HL-60 (cell line): Measurements from ENCODE around the gene GMPR.

Experiments
- DNase-seq, 2 experiments: peaks; one replicate each; pipeline ENCODE4 v3.0.0-alpha.2; 2010 to 2020; ENCODE audit warnings: low read depth in 1 of 2, low spot score in 1 of 2
- H3K27ac ChIP-seq: fragments of 250-450 bp; sonication (Bioruptor Pico); replicated peaks from 2 replicates; pipeline ENCODE4 v1.5.1; 2020; ENCODE audit warnings: mild to moderate bottlenecking, moderate library complexity
- H3K27me3 ChIP-seq: fragments of 250-450 bp; sonication (Bioruptor Pico); 2 replicates; pipeline ENCODE4 v1.5.1; 2021; ENCODE audit warnings: mild to moderate bottlenecking, moderate library complexity; ENCODE audit not compliant: insufficient read depth, poor library complexity, severe bottlenecking
- H3K4me3 ChIP-seq: replicated peaks from 2 replicates; pipeline ENCODE4 v1.5.1; 2011; ENCODE audit warnings: mild to moderate bottlenecking, control low read depth, low read length; ENCODE audit not compliant: insufficient read depth
- GABPA ChIP-seq: IDR thresholded peaks from 2 replicates; pipeline ENCODE4 v1.6.1; 2012; ENCODE audit warnings: low read depth
- POLR2AphosphoS5 ChIP-seq: IDR thresholded peaks from 2 replicates; pipeline ENCODE4 v1.6.1; 2012; ENCODE audit warnings: low read depth
- REST ChIP-seq: IDR thresholded peaks from 2 replicates; pipeline ENCODE4 v1.6.1; 2012; ENCODE audit warnings: low read depth; ENCODE audit not compliant: insufficient replicate concordance
- SPI1 ChIP-seq: IDR thresholded peaks from 2 replicates; pipeline ENCODE4 v1.6.1; 2012; ENCODE audit warnings: low read depth, mild to moderate bottlenecking, borderline replicate concordance
- TF ChIP-seq, protein P1 (sequence below): IDR thresholded peaks from one replicate; pipeline ENCODE4 v1.5.1; 2011; ENCODE audit warnings: low read length, control low read depth, inconsistent platforms; ENCODE audit not compliant: insufficient read depth

The GMPR gene

GRCh38 chr6:16334671-16335070 lies 96.3 kb downstream of the GMPR start:
- Histone ChIP-seq H3K27ac (no peak overlapping the region), H3K27me3 (no peaks in the 10 kb centered on the region), H3K4me3 (no peak overlapping the region)
- peak; percentile 49 to 66 for DNase-seq
- TF ChIP-seq, protein P1, sequence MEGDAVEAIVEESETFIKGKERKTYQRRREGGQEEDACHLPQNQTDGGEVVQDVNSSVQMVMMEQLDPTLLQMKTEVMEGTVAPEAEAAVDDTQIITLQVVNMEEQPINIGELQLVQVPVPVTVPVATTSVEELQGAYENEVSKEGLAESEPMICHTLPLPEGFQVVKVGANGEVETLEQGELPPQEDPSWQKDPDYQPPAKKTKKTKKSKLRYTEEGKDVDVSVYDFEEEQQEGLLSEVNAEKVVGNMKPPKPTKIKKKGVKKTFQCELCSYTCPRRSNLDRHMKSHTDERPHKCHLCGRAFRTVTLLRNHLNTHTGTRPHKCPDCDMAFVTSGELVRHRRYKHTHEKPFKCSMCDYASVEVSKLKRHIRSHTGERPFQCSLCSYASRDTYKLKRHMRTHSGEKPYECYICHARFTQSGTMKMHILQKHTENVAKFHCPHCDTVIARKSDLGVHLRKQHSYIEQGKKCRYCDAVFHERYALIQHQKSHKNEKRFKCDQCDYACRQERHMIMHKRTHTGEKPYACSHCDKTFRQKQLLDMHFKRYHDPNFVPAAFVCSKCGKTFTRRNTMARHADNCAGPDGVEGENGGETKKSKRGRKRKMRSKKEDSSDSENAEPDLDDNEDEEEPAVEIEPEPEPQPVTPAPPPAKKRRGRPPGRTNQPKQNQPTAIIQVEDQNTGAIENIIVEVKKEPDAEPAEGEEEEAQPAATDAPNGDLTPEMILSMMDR = no peak
- TF ChIP-seq SPI1 (no peak), GABPA (no peak), REST (no peak)

DNA sequence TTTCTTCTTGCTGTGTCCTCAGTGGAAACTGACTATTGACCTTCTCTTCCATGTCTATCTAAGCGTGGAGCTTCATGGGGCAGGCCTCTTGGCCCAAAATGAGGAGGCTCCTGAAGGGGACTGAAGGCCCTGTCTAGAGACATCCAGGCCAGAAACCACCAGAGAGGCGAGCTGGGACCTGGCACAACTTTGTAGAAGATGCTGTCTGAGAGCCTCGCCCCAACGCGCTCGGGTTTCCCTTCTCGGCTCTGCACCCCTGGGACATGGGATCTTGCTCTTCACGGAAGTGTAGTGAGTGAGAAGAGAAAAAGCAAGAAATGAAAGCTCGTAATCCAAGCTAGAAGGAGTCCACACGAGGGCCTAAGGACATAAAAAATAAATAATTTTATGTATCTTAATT lies 96.8 kb downstream of the GMPR start:
- Histone ChIP-seq H3K4me3 (no peak overlapping the region), H3K27me3 (no peaks in the 10 kb centered on the region), H3K27ac (no peak overlapping the region)
- TF ChIP-seq SPI1 = no peak
- TF ChIP-seq GABPA = no peak
- TF ChIP-seq REST = no peak
- TF ChIP-seq, protein P1 = no peak
- TF ChIP-seq POLR2AphosphoS5 = no peak
- no peak for DNase-seq

DNA sequence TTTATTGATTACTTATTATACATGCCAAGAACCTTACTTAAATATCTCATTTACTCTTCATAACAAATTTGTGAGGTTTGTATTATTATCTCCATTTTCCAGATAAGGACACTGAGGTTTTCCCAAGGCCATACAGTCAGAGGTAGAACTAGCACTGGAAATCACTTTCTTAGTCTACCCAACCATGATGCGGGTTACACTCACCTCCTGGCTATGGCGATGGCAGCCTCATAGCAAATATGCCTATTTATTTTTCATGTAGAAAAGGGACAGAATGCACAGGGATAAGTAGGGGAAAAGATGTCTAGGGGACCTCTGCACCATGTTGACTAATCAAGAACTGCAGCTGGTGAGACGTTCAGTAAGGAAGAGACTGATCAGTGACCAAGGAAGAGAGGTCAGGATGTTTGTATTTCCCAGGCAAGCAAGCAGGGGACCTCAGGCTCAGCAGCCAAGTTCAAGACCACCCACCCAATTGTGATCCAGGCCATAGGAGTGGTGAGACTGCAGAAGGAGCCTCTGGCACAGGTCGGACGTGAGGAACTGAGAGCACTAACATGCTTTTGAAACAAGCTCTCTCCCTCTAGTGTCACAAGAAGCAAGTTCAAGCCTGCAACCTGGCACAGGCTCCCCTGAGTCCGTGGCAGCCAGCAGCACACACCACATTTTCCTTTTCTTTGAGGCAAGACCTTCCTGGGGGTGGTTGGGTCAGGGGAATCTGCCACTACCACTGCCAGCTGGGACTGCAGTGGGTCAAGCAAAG lies 97.8 kb downstream of the GMPR start:
- H3K4me3 ChIP-seq = no peak overlapping the region
- H3K27ac ChIP-seq = no peak overlapping the region
- DNase-seq = no peak
- H3K27me3 ChIP-seq = no peaks in the 10 kb centered on the region
- TF ChIP-seq POLR2AphosphoS5 (no peak), SPI1 (no peak), GABPA (no peak), REST (no peak)
- TF ChIP-seq, protein P1 = no peak
